SK-N-MC (cell line): ENCODE results near the gene ABHD12.
"Not testable (repeated sequence)": the region's sequence is repeated elsewhere in the genome, so short reads cannot be mapped to it uniquely, and the experiment has no call there.

Source experiments
- DNase-seq: peaks from one replicate; pipeline ENCODE4 v3.0.0-alpha.2; 2011; ENCODE audit warnings: low read depth, low spot score
- H3K27ac ChIP-seq: fragments of 200-600 bp; sonication (generic); 2 replicates; pipeline ENCODE4 v1.5.1; 2016; ENCODE audit warnings: mixed run types
- H3K36me3 ChIP-seq: fragments of 200-600 bp; sonication (generic); 2 replicates; pipeline ENCODE4 v1.6.1; 2017; ENCODE audit warnings: antibody characterized with exemption, low read length, mixed read lengths; ENCODE audit not compliant: insufficient read depth
- H3K4me3 ChIP-seq: fragments of 200-600 bp; sonication (generic); 2 replicates; pipeline ENCODE4 v1.5.1; 2016
- H3K9ac ChIP-seq: fragments of 200-600 bp; sonication (generic); 2 replicates; pipeline ENCODE4 v1.8.0; 2017; ENCODE audit warnings: mixed run types, mixed read lengths; ENCODE audit not compliant: insufficient read length
- H3K9me3 ChIP-seq: fragments of 200-600 bp; sonication (generic); 2 replicates; pipeline ENCODE4 v1.6.1; 2017; ENCODE audit warnings: low read depth, mild to moderate bottlenecking, antibody characterized with exemption, low read length, moderate library complexity, mixed read lengths
- EZH2 ChIP-seq: fragments of 200-600 bp; sonication (generic); IDR thresholded peaks from one replicate; pipeline ENCODE4 v1.6.1; 2017; ENCODE audit warnings: antibody characterized with exemption
- FOXP2 ChIP-seq: optimal IDR thresholded peaks from 2 replicates; pipeline ENCODE3; 2011; ENCODE audit warnings: mild to moderate bottlenecking, moderate library complexity; ENCODE audit not compliant: insufficient read depth; ENCODE audit errors: extremely low read length, control extremely low read depth
- POLR2AphosphoS5 ChIP-seq: IDR thresholded peaks from 2 replicates; pipeline ENCODE4 v1.6.1; 2012; ENCODE audit warnings: mild to moderate bottlenecking, low read depth, low read length, borderline replicate concordance

The ABHD12 gene

GRCh38 chr20:25338112-25339023, 52.3 kb downstream of the ABHD12 start:
- Histone ChIP-seq H3K9me3 (no peaks in the 10 kb centered on the region), H3K36me3 (no peaks in the 10 kb centered on the region), H3K9ac (no peak overlapping the region), H3K27ac (no peak overlapping the region), H3K4me3 (no peak overlapping the region)
- no peak for DNase-seq
- TF ChIP-seq POLR2AphosphoS5 (no peak), EZH2 (no peak), FOXP2 (no peak)

- TF ChIP-seq EZH2 = no peak
- TF ChIP-seq POLR2AphosphoS5 = no peak
- TF ChIP-seq FOXP2 = no peak
- Histone ChIP-seq H3K9ac (no peak overlapping the region), H3K9me3 (no peaks in the 10 kb centered on the region), H3K27ac (no peak overlapping the region), H3K36me3 (no peaks in the 10 kb centered on the region), H3K4me3 (no peak overlapping the region)
- DNase-seq = no peak
Measured at GRCh38 chr20:25336561-25337422, 53.8 kb downstream of the ABHD12 start.

GRCh38 chr20:25334972-25335371, 55.7 kb downstream of the ABHD12 start:
- not testable (repeated sequence) for H3K27ac ChIP-seq, H3K4me3 ChIP-seq, H3K36me3 ChIP-seq, DNase-seq, H3K9me3 ChIP-seq, H3K9ac ChIP-seq

GRCh38 chr20:25328954-25329498, 61.6 kb downstream of the ABHD12 start:
- H3K9ac ChIP-seq = no peak overlapping the region

GRCh38 chr20:25327521-25328235, 63.0 kb downstream of the ABHD12 start:
- H3K27ac ChIP-seq = no peak overlapping the region
- no peaks in the 10 kb centered on the region for H3K9me3 ChIP-seq
- no peak overlapping the region for H3K9ac ChIP-seq
- H3K4me3 ChIP-seq = no peak overlapping the region
- DNase-seq = no peak
- TF ChIP-seq FOXP2 (no peak), POLR2AphosphoS5 (no peak), EZH2 (no peak)
- H3K36me3 ChIP-seq = peaks cover 7% of the 10 kb centered on the region; the same call in 1 of the 2 replicates

More at GRCh38 chr20:25328954-25329498, 61.6 kb downstream of the ABHD12 start:
- Histone ChIP-seq H3K27ac (no peak overlapping the region), H3K9me3 (no peaks in the 10 kb centered on the region), H3K4me3 (no peak overlapping the region), H3K36me3 (no peaks in the 10 kb centered on the region)
- TF ChIP-seq FOXP2 (no peak), EZH2 (no peak), POLR2AphosphoS5 (no peak)
- no peak for DNase-seq

GRCh38 chr20:25325997-25326396, 64.6 kb downstream of the ABHD12 start:
- Histone ChIP-seq H3K36me3 (peaks cover 7% of the 10 kb centered on the region; the same call in 1 of the 2 replicates), H3K9ac (no peak overlapping the region), H3K27ac (no peak overlapping the region), H3K4me3 (no peak overlapping the region), H3K9me3 (no peaks in the 10 kb centered on the region)
- DNase-seq = no peak
- TF ChIP-seq FOXP2 = no peak

GRCh38 chr20:25325073-25325472, 65.6 kb downstream of the ABHD12 start:
- no peaks in the 10 kb centered on the region for H3K9me3 ChIP-seq
- TF ChIP-seq POLR2AphosphoS5 (no peak), EZH2 (no peak), FOXP2 (no peak)
- no peak overlapping the region for H3K4me3 ChIP-seq
- H3K9ac ChIP-seq = no peak overlapping the region
- peaks cover 7% of the 10 kb centered on the region; the same call in 1 of the 2 replicates for H3K36me3 ChIP-seq
- no peak for DNase-seq
- no peak overlapping the region for H3K27ac ChIP-seq

- no peak overlapping the region for H3K9ac ChIP-seq
- peaks cover 7% of the 10 kb centered on the region; the same call in 1 of the 2 replicates for H3K36me3 ChIP-seq
- TF ChIP-seq FOXP2 = no peak
- no peak for TF ChIP-seq EZH2
- no peak for TF ChIP-seq POLR2AphosphoS5
- DNase-seq = no peak
- no peak overlapping the region for H3K4me3 ChIP-seq
- H3K27ac ChIP-seq = no peak overlapping the region
- no peaks in the 10 kb centered on the region for H3K9me3 ChIP-seq
Measured at GRCh38 chr20:25324412-25324811, 66.2 kb downstream of the ABHD12 start.
